C4-2B (cell line): ENCODE measurements around the gene S1PR4.

Experiments used
- CTCF ChIP-seq: fragments of 450-650 bp; conservative IDR thresholded peaks from 2 replicates; pipeline ENCODE4 v1.5.1; 2017; ENCODE audit warnings: mild to moderate bottlenecking
- ZFX ChIP-seq: fragments of 450-650 bp; IDR thresholded peaks from 2 replicates; pipeline ENCODE4 v1.6.1; 2017

- TF ChIP-seq CTCF (no peak), ZFX (no peak)
Measured at GRCh38 chr19:3189702-3190469, 11.3 kb downstream of the S1PR4 start.
